Neutrophil (primary cell): Measurements from ENCODE around the gene C1QBP.

Experiments used
- H3K27ac ChIP-seq: fragments of 200-600 bp; sonication (generic); 2 replicates; pipeline ENCODE4 v1.5.1; 2016; ENCODE audit warnings: mild to moderate bottlenecking, moderate library complexity
- H3K27me3 ChIP-seq: fragments of 200-600 bp; sonication (generic); 2 replicates; pipeline ENCODE4 v1.6.0; 2016; ENCODE audit warnings: mild to moderate bottlenecking
- H3K36me3 ChIP-seq: fragments of 200-600 bp; sonication (generic); 2 replicates; pipeline ENCODE4 v1.5.1; 2017
- H3K4me1 ChIP-seq, 2 experiments: fragments of 200-600 bp in 1 of 2; sonication (generic) in 1 of 2; 1 replicate in 1 of 2; 2 replicates in 1 of 2; pipeline versions ENCODE4 v1.5.1 to v1.6.1; 2013 to 2016; ENCODE audit warnings: low read depth in 1 of 2, low read length in 1 of 2, mild to moderate bottlenecking in 1 of 2, moderate library complexity in 1 of 2; ENCODE audit not compliant: control insufficient read depth in 1 of 2, insufficient read depth in 1 of 2
- H3K4me3 ChIP-seq, 2 experiments: fragments of 200-600 bp in 1 of 2; sonication (generic) in 1 of 2; 1 replicate in 1 of 2; 2 replicates in 1 of 2; pipeline ENCODE4 v1.5.1; 2013 to 2016; ENCODE audit warnings: low read depth in 1 of 2, low read length in 1 of 2, mild to moderate bottlenecking in 1 of 2, moderate library complexity in 1 of 2
- H3K9me3 ChIP-seq: fragments of 200-600 bp; sonication (generic); 2 replicates; pipeline ENCODE4 v1.5.1; 2016
- TF ChIP-seq, protein P1 (sequence below): fragments of 200-600 bp; sonication (generic); IDR thresholded peaks from 2 replicates; pipeline ENCODE4 v1.5.1; 2016; ENCODE audit warnings: antibody characterized with exemption

The C1QBP gene, protein sequence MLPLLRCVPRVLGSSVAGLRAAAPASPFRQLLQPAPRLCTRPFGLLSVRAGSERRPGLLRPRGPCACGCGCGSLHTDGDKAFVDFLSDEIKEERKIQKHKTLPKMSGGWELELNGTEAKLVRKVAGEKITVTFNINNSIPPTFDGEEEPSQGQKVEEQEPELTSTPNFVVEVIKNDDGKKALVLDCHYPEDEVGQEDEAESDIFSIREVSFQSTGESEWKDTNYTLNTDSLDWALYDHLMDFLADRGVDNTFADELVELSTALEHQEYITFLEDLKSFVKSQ

DNA sequence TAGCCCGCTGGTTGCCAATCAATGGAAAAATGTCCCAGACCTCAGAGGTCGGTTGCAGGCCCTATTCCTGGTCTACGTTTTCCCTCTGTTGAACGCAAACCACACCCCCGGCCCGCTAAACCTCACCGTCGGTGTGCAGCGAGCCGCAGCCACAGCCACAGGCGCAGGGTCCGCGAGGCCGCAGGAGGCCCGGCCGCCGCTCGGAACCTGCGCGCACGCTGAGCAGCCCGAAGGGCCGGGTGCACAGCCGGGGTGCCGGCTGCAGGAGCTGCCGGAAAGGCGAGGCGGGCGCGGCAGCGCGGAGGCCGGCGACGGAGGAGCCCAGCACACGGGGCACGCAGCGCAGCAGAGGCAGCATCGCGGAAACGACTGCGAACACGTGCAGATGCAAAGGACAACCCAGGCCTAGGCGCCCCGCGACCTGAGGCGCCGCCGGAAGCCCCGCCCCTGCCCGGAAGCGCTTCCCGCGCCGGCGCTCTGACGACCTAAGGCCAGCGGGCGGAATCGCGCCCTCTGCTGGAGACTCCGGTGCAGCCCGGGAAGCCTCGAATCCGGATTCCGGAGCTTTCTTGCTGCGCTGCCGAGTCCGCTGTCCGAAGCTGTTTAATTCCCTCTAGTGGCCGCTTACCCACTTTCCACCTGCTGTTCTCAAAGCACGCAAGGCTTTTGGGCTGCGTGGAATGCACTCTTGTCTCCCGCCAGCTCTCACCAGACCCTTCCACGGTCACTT is at the start of gene C1QBP:
C1QBP (minus strand) TSS at position 440 of the 730 bp plus-strand sequence; CDS start at position 358, 82 bp downstream.
- Histone ChIP-seq H3K36me3 (peaks cover 23% of the 10 kb centered on the region), H3K27ac (peak within 1 kb of the TSS; percentile 86), H3K4me1 (peaks cover 19% of the 10 kb centered on the region in 2 experiments), H3K4me3 (peak within 1 kb of the TSS; percentile 69 to 85), H3K9me3 (no peaks in the 10 kb centered on the region), H3K27me3 (no peaks in the 10 kb centered on the region)
- TF ChIP-seq, protein P1, sequence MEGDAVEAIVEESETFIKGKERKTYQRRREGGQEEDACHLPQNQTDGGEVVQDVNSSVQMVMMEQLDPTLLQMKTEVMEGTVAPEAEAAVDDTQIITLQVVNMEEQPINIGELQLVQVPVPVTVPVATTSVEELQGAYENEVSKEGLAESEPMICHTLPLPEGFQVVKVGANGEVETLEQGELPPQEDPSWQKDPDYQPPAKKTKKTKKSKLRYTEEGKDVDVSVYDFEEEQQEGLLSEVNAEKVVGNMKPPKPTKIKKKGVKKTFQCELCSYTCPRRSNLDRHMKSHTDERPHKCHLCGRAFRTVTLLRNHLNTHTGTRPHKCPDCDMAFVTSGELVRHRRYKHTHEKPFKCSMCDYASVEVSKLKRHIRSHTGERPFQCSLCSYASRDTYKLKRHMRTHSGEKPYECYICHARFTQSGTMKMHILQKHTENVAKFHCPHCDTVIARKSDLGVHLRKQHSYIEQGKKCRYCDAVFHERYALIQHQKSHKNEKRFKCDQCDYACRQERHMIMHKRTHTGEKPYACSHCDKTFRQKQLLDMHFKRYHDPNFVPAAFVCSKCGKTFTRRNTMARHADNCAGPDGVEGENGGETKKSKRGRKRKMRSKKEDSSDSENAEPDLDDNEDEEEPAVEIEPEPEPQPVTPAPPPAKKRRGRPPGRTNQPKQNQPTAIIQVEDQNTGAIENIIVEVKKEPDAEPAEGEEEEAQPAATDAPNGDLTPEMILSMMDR = peak; percentile 98

DNA sequence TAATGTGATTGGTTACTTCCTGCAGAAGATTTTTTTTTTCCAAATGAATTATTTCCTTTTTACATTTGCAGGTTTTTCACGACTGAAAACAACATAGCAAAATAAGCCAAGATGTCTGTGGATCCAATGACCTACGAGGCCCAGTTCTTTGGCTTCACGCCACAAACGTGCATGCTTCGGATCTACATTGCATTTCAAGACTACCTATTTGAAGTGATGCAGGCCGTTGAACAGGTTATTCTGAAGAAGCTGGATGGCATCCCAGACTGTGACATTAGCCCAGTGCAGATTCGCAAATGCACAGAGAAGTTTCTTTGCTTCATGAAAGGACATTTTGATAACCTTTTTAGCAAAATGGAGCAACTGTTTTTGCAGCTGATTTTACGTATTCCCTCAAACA is 49.8 kb upstream of the C1QBP start:
- Histone ChIP-seq H3K27ac (no peak overlapping the region), H3K4me1 (peaks cover 24 to 28% of the 10 kb centered on the region in 2 experiments), H3K36me3 (peaks cover 30% of the 10 kb centered on the region), H3K9me3 (no peaks in the 10 kb centered on the region), H3K4me3 (no peak overlapping the region), H3K27me3 (peaks cover 1% of the 10 kb centered on the region)
- TF ChIP-seq, protein P1 = no peak

- Histone ChIP-seq H3K27me3 (no peaks in the 10 kb centered on the region), H3K4me3 (peak within 1 kb of the TSS; percentile 77 to 96), H3K4me1 (peaks cover 24 to 28% of the 10 kb centered on the region in 2 experiments), H3K27ac (peak within 1 kb of the TSS; percentile 92), H3K9me3 (no peaks in the 10 kb centered on the region), H3K36me3 (peaks cover 47% of the 10 kb centered on the region)
- TF ChIP-seq, protein P1 = peak; percentile 21
Observed at GRCh38 chr17:5486206-5487124, 47.5 kb upstream of the C1QBP start, which contains the start of gene MIS12. Gene MIS12 (plus strand): TSS chr17:5486566. CDS start chr17:5488863, 2,297 bp downstream.

GRCh38 chr17:5485270-5486205 is 46.6 kb upstream of the C1QBP start, which contains the start of gene DERL2:
Gene DERL2 (minus strand): TSS chr17:5486178. CDS start chr17:5486161, 17 bp downstream.
- no peaks in the 10 kb centered on the region for H3K9me3 ChIP-seq
- H3K27ac ChIP-seq = peak within 1 kb of the TSS; percentile 92
- no peaks in the 10 kb centered on the region for H3K27me3 ChIP-seq
- peaks cover 24 to 28% of the 10 kb centered on the region in 2 experiments for H3K4me1 ChIP-seq
- TF ChIP-seq, protein P1 = no peak
- peaks cover 55% of the 10 kb centered on the region for H3K36me3 ChIP-seq
- peak within 1 kb of the TSS; percentile 77 to 96 for H3K4me3 ChIP-seq
